ENCODE results near the gene NR5A2.
"Not testable (repeated sequence)": the region's sequence is repeated elsewhere in the genome, so short reads cannot be mapped to it uniquely, and the experiment has no call there.

Gene NR5A2

DNA sequence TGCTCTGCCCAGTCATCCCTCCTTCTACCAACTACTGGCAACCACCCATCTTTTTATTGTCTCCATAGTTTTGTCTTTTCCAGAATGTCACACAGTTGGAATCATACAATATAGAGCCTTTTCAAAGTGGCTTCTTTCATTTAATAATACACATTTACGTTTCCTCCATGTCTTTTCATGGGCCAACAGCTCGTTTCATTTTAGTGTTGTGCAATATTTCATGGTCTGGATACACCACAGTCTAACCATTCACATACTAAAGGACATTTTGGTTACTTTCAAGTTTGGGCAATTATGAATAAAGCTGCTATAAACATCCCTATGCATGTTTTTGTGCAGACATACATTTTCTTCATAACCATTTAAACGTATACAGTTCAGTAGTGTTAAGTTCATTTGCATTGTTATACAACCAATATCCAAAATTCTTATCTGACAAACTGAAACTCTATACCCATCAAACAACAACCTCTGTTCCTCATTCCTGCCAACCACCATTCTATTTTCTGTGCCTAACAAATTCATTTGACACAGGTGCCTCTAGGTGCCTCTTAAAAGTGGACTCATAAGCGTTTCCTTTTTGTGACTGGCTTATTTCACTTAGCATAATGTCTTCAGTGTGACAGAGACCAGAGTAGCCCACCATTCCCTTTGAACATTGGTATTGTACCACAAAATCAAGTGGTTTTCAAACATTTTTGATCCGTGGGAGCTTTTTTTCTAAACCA is 138.1 kb downstream of the NR5A2 start:
- DNase-seq (ENCODE audit: low spot score) = no peak

DNA sequence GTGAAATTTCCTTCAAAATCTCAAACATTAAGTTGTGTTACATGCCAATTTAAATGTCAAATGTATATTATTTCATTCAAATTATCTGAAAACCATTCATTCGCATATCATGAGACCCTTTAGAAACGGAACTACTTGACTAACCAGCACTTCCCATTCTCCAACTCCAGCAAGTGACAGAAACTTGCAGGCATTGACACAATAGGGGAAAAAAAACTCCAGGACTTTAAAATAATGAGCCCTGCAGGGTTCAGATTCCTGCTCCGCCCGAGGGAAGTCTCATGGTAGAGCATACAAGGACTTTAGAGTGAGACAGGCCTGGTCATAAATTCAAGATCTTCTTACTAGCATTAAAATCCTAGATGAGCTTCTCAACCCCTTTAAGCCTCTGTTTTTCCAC is 138.9 kb downstream of the NR5A2 start:
- no peak for DNase-seq (ENCODE audit: low spot score)

DNA sequence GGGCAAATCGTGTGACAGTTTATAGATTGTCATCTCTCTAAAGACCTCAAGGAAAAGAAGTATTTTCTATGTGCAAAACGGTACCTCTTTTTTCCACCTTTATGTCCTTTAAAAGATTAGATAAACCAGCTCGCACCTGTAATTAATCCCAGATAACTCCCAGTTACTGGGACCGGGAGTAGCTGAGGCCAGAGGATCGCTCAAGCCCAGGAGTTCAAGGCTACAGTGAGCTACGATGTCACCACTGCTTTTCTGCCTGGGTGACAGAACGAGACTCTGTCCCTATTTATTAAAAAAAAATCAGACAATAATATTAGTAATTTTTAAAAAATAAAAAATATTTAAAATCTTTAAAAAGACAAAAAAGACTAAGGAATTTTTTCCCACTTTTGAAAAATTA is 141.4 kb downstream of the NR5A2 start:
- no peak for DNase-seq (ENCODE audit: low spot score)

DNA sequence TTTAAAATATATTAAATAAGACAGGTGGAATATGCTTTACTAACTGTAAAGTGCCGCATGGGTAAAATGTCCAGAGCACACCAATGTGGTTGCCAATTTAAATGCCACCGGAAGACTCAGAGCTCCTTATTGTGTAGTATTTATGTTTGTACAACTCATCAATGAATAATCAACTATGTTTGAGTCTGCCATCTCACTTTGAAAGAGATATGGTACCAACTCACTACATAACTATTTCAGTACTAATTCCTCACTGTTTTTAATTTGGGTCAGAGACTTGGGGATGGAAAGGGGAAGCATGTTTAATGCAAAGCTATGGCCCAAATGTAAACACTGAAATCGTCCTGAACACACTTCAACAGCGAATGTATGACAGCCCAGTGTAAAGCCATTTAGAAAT is 144.8 kb downstream of the NR5A2 start:
- no peak for DNase-seq (ENCODE audit: low spot score)

DNA sequence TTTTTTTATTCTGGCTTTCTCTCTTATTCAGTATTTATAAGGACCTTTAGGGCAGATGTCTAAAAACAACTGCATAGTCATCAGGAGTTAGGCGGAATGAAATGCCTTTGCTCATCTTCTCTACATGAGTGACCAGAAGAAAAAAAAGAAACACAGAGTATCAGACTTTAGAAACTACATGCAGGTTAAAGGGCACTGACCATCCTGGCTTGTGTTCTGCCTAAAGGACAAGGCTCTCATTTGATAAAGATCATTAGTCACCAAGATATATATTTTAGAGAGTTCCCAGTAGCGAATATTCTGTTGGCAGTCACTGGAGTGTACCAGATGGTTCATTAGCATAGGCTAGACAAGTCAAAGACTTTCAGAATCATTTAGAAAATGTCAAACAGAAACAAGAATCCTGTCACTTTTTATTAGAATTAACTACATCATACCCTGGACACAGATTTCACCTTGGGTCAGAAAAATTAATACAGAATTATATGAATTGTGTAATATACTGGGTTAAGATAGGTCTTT is 145.6 kb downstream of the NR5A2 start:
- no peak for DNase-seq (ENCODE audit: low spot score)

DNA sequence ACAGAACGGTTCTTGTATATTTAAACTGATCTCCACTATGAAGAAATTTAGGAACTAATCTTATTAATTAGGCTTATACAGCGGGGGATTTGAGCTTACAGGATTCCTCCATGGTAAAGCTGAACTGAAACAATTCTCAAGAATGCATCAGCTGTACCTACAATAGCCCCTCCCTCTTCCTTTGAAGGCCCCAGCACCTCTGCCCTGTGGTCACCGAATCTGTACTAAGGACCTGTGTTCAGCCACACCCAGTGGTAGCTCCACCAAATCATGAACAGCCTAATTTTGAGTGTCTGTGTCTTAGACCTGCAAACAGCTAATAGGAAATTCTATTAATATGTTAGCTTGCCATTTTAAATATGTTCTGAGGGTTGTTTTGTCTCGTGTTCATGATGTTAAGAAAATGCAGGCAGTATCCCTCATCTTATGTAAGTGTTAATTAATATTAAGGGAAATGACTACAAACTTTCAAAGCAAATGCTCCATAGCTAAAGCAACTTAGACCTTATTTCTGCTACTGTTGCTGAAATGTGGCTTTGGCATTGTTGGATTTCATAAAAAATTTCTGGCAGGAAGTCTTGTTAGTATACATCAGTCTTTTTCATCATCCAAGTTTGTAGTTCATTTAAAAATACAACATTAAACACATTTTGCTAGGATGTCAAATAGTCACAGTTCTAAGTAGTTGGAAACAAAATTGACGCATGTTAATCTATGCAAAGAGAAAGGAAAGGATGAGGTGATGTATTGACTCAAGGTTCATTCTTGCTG is 147.2 kb downstream of the NR5A2 start:
- no peak for DNase-seq (ENCODE audit: low spot score)

DNA sequence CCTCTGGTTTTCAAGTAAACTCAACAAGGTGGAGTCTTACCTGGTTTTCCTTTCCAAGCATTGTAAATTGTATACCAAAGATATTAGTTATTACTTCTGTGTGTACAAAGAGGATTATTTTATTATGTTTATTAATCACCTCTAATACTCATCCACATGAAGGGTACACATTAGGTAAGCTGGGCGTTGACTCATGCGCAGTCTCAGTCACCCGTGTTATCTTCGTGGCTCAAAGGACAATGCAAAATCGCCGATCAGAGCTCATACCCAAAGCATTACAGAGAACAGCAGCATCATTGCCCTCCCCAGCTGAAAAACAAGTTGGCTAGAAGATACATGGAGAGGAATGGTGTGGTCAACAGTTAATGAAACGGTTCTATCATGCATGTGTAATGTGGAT is 148.7 kb downstream of the NR5A2 start:
- no peak for DNase-seq (ENCODE audit: low spot score)

DNA sequence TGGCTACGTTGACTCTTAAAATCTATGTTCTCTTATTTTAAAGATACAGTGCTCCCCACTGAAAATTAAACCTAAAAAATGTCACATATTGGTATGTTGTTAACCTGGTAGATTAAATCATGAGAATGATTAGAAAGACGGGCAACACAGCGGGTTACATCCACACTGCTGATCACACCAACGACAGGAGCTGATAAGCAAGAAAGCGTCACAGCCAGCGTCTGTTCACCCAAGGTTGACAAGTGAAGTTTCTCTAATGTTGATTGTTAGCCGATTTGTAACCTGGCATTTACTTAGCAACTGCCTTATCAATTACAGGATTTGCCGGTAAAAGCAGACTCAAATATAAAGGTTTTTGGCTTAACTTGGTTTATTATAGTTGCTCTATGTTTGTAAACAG is 149.3 kb downstream of the NR5A2 start:
- DNase-seq (ENCODE audit: low spot score) = no peak

DNA sequence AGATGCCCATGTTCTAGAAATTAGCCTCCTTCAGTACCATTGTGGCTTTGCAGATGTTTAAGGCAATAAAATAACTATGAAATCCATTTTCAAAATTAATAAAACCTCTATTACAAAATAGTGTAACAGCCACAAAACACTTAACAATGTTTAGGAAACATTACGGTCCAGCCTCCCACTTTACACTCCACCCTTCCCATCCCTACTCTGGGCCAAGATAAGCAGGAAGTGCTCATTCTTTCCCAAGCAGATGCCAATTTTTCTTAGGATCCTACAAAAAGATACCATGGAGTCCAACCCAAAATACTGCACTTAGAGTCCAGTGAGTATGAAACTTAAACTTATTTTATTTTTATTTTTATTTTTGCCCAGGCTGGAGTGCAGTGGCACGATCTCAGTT is 150.8 kb downstream of the NR5A2 start:
- DNase-seq (ENCODE audit: low spot score) = no peak

DNA sequence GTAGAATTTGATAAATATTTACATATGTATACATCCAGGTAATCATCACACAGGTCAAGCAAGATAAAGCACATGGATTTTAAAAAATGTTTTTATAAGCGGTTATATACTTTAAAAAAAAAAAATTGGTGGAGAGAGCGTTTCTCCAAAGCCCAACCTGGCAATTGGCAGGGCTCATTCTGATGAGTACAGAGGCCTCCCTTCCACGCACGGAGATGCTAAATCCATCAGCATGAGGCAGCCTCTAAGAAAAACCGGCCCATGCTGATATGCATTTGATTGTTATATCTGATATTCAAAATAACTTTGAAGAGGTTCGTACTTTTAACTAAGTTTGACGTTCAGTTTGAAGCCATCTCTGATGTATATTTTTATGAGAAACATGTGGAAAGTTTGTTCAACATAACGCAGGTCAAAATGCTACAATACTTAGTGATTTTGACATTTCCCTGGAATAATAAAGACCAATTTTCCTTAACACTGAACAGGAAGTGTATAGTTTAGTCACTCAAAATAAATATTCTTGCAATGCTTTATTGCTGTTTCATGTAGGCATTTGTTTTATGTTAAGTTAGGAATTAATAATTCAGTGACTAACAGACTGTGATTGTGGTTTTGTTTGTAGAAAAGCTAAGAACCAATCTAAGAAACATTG is 151.7 kb downstream of the NR5A2 start:
- no peak for DNase-seq (ENCODE audit: low spot score)

DNA sequence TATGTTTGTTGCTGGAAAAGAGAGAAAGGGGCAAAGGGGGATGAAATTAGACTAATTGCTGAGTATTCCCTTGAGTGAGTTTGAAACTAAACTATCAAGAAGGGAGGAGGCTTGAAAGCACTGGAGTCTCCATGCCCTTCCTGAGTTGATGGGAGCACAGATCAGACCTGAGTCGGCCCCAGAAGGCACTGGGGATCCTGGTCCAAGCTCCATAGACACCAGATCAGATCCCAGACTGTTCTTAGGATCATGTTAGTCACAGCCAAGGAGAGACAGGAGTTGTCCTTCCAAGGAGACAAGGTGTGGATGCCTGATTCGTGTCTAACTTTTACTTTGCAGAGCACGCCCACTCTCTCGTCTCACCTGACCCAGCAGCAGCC is 152.3 kb downstream of the NR5A2 start:
- no peak for DNase-seq (ENCODE audit: low spot score)

DNA sequence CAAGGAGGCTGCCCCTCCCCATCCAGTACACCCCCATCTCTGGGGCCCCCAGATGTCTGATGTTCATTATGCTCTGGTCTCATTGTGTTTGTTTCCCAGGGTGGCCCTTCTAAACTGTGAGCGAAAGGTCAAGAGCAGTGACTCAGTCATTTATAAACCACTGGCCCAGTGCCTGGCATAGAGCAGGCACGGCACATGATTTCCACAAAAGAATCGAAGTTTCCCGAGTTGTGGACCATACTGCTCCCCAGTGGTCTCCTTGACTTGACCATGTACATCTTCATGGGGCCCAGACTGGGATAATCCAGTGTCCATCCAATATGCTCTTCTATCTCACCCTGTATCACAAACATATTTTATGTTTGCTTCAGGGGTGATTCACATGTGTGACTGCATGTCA is 153.3 kb downstream of the NR5A2 start:
- no peak for DNase-seq (ENCODE audit: low spot score)

DNA sequence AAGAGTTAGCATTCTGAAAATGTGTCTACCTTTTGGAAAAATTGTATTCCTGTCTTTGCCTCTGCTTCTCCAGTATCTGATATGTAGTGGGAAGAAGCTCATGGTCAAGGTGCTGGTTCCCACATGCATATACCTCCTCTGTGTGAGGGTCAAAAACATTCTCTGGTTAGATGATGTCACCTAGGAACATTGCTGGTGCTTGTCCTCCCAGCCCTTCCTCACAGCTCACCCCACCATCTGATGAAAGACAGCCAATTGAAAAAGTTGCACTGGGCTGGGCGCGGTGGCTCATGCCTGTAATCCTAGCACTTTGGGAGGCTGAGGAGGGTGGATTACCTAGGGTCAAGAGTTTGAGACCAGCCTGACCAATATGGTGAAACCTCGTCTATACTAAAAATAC is 154.4 kb downstream of the NR5A2 start:
- no peak for DNase-seq (ENCODE audit: low spot score)

DNA sequence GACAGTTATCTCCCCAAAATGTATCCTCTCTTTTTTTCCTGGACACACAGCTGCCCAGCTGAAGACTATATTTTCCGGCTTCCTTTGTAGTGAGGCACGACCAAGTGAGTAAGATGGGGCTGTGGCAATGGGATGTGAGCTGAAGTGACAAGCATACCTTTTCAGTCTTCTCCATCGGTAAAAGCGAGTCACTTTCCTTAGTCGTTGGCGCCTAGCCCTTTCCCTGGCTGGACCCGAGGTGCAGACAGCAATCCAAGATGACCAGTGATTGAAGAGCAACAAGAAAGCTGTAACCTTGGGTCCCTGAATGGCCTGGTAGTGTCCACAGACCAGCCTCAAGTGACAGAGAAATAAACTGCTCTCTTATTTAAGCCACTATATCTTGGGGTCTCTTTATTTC is 155.2 kb downstream of the NR5A2 start:
- no peak for DNase-seq (ENCODE audit: low spot score)

DNA sequence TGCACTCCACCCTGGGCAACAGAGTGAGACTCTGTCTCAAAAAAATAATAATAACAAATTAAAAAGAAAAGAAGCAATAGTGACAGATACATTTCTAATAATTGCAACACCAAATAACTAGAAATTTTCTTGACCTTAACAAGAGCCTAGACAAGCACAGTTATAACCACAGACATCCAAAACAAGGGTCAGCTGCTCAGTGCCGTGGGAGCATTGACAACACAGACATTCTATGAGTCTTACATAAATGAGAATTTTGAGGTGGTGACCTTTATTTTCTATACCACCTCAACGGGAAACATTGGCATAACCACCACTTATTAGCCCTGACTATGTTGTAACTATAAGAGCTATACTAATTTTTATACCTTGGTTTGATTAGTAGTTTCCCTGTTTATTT is 156.1 kb downstream of the NR5A2 start:
- DNase-seq (ENCODE audit: low spot score) = no peak

DNA sequence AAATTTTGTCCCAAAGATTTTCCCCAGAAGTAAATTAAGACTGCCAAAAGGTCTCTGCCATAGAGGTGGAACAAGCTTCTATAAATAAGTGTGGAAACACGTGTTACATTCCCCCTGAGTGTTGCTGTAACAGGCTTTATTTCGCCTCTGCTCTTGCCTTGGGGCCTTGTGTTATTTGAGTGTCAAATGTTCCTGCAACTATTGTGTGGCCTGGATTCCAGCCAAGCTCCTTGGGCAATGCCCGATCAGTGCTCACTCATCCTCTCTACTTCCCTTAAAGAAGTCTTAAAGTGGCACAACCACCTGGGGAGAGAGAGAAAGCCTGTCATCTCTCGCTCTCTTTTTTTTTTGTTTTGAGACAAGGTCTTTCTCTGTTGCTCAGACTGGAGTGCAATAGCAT is 156.7 kb downstream of the NR5A2 start:
- DNase-seq (ENCODE audit: low spot score) = no peak

DNA sequence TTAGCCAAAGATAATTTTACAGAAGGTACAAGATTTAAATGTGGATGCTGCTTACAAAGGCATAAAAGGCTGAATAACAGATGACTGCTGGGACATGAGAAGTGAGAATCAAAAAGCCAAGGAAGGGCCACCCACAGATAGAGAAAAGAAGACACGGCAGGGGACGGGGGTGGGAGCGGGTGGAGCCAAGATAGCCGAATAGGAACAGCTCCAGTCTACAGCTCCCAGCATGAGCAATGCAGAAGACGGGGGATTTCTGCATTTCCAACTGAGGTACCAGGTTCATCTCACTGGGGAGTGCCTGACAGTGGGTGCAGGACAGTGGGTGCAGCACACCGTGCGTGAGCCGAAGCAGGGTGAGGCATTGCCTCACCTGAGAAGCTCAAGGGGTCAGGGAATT is 157.7 kb downstream of the NR5A2 start:
- not testable (repeated sequence) for DNase-seq (ENCODE audit: low spot score)

DNA sequence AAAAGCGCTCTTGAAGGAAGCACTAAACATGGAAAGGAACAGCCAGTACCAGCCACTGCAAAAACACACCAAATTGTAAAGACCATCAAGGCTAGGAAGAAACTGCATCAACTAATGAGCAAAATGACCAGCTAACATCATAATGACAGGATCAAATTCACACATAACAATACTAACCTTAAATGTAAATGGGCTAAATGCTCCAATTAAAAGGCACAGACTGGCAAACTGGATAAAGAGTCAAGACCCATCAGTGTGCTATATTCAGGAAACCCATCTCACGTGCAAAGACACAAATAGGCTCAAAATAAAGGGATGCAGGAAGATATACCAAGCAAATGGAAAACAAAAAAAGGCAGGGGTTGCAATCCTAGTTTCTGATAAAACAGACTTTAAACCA is 159.8 kb downstream of the NR5A2 start:
- not testable (repeated sequence) for DNase-seq (ENCODE audit: low spot score)

DNA sequence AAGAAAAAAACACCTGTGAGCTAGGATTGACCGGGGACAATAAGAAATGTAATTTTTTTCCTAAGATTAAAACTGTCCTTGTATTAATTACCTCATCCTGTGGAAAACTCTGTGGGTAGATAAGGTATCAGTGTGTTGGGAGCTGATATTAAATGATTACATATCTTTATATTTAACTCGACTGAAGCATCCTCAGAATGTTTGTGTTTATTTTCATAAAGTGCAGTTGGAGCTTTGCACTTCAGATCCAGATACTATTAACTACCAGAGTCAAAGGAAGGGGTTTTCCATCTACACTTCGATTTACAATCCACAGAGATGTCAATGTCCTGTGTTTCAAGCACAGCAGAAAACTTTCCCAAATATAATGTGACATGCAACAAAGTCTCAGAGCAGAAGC is 164.5 kb downstream of the NR5A2 start:
- no peak for DNase-seq (ENCODE audit: low spot score)

DNA sequence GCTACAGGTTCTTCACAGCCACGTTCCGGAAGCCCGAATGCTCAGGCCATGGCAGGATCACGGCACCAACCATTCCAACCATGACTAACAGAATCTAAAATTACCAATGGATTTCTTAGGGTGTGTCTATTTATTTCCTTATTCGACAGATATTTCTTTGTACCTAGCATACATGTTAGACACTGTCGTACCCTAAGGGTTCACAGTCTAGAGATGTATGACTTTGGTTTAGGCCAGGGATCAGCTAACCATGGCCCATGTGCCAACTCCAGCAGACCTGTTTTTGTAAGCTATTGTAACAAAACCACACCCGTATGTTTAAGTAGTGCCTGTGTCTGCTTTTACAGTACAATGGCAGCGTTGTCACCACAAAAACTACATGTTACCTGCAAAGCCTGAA is 167.0 kb downstream of the NR5A2 start:
- DNase-seq (ENCODE audit: low spot score) = no peak

DNA sequence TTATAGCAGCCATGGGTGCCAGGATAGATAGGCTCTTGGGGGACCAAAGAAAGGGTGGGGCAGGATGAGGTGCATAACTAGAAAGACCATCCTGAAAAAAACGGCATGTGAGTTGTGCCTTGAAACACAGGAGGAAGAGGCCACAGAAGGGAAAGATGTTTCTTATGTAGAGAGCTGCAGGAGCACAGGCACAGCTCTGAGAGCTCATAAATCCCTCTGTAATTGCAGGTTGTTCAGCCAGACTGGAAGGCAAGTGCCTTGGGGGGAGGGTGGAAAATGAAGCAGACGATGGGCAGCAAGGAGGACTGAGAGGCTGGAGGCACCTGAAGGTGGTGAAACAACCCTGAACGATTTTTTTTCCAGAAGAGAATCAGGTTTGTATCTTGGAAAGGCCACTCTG is 170.7 kb downstream of the NR5A2 start:
- no peak for DNase-seq (ENCODE audit: low spot score)

DNA sequence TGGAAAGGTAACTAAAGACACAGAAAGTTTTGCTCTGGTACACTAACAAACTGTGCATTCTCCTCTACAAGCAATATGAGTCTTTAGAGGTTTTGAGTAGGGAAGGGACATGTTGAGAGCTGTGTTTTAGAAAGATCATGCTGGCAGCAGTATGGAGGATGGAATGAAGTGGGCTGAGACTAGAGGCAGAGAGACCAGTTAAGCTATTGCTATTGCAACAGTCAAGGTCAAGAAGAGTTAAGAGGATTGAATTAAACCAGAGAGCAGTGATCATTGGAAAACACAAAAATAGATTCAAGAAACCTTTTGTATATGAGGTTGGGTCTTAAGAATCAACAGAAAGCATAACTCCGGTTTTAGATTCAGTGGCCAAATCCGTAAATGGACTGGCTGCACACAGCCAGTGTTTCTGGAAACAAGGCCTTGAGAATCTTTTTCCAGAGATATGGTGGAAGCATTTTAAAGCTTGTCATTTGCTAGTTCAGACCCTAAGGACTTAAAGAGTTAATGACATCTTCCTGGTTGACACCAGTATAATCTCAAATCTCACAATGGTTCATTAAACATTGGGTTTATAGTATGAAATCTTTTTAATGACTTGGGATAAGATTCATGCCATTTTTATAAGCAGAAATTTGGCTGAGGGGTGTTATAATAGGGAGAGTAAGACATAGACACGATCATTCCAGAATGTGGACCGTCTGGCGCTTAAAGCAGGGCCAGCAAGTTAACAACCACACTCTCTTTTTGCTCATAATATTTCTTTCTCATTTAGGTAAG is 177.9 kb downstream of the NR5A2 start:
- DNase-seq (ENCODE audit: low spot score) = no peak

Measured in CD4-positive, alpha-beta T cell treated with Interleukin-6 at 100 ng/mL for 8 hours (primary cell).